Transverse colon (tissue), 4 donors: Measurements from ENCODE around the gene RNF166. TPM values are rescaled to one million over a fixed set of nuclear protein-coding genes. Genes with fewer than 3 reads are reported as not detected.

Experiments used
- DNase-seq: peaks from one replicate; pipeline ENCODE4 v3.0.0-alpha.2; 2019
- H3K27ac ChIP-seq, 4 donors: fragments of 200-600 bp; sonication (generic); 2 replicates each; pipeline ENCODE4 v1.5.1; 2016 to 2018; ENCODE audit warnings: inconsistent platforms in 4 of 4
- H3K27me3 ChIP-seq: fragments of 200-600 bp; sonication (generic); 2 replicates; pipeline ENCODE4 v1.5.1; 2017; ENCODE audit warnings: inconsistent platforms
- H3K36me3 ChIP-seq, 4 donors: fragments of 200-600 bp; sonication (generic); 2 replicates each; pipeline ENCODE4 v1.5.1; 2017 to 2019; ENCODE audit warnings: inconsistent platforms in 4 of 4
- H3K4me1 ChIP-seq, 4 donors: fragments of 200-600 bp; sonication (generic); 2 replicates each; pipeline ENCODE4 v1.5.1; 2017 to 2020; ENCODE audit warnings: inconsistent platforms in 4 of 4
- H3K4me3 ChIP-seq, 4 donors: fragments of 200-600 bp; sonication (generic); 1 replicate in 1 of 4; 2 replicates in 3 of 4; pipeline versions ENCODE4 v1.5.1 to v1.6.1; 2017 to 2019; ENCODE audit warnings: inconsistent platforms in 4 of 4
- H3K9me3 ChIP-seq, 2 donors: fragments of 200-600 bp; sonication (generic); 2 replicates each; pipeline ENCODE4 v1.5.1; 2017 to 2019; ENCODE audit warnings: inconsistent platforms in 2 of 2
- CTCF ChIP-seq, 5 experiments: fragments of 200-600 bp in 3 of 5; fragments of 450-650 bp in 2 of 5; sonication (generic) in 3 of 5; IDR thresholded peaks; 1 replicate in 2 of 5; 2 replicates in 3 of 5; pipeline ENCODE4 v1.5.1; 2016 to 2017; ENCODE audit warnings: antibody characterized with exemption in 5 of 5, inconsistent platforms in 3 of 5, mild to moderate bottlenecking in 2 of 5, moderate library complexity in 1 of 5
- EP300 ChIP-seq: sonication (generic); formaldehyde crosslinking; IDR thresholded peaks from one replicate; pipeline ENCODE4 v1.6.1; 2017; ENCODE audit warnings: antibody characterized with exemption, low read depth
- POLR2A ChIP-seq: fragments of 450-650 bp; IDR thresholded peaks from one replicate; pipeline ENCODE4 v1.6.1; 2016; ENCODE audit warnings: antibody characterized with exemption, mild to moderate bottlenecking, moderate library complexity
- POLR2AphosphoS5 ChIP-seq, 3 donors: sonication (generic); formaldehyde crosslinking; IDR thresholded peaks; one replicate each; pipeline ENCODE4 v1.6.1; 2016; ENCODE audit warnings: antibody characterized with exemption in 3 of 3
- WGBS, 2 donors: methylation state at CpG; one replicate each; pipeline ENCODE4 v1.1.5; 2018; ENCODE audit warnings: low coverage in 1 of 2; 5-methylcytosine and 5-hydroxymethylcytosine counted together
- in situ Hi-C, 4 donors: fragments of 200-750 bp; cut with MboI; loops; one replicate each; pipeline versions ENCODE4 v1.15.0 to v1.15.1; 2017; ENCODE audit warnings: low sequenced_read_pairs in 3 of 4, low pct_ligation_motif_present in 1 of 4, low pct_unique_long_range_greater_than_20kb in 1 of 4
- intact Hi-C: fragments of 100-400 bp; cut with DNase I; formaldehyde crosslinking; loops from one replicate; pipeline ENCODE4 v1.15.1; 2023; ENCODE audit warnings: low total_unique reads
- total RNA-seq, 4 donors: library from RNA; depleted of rRNA; stranded (reverse); fragments of >200 nt; gene quantifications; one replicate each; pipeline ENCODE4 v1.1.0, GENCODE V29; 2016

RNF166 gene
- total RNA-seq, 4 donors from 2014 or later, result 10.3 to 15.3 (median 14.4) TPM

DNA sequence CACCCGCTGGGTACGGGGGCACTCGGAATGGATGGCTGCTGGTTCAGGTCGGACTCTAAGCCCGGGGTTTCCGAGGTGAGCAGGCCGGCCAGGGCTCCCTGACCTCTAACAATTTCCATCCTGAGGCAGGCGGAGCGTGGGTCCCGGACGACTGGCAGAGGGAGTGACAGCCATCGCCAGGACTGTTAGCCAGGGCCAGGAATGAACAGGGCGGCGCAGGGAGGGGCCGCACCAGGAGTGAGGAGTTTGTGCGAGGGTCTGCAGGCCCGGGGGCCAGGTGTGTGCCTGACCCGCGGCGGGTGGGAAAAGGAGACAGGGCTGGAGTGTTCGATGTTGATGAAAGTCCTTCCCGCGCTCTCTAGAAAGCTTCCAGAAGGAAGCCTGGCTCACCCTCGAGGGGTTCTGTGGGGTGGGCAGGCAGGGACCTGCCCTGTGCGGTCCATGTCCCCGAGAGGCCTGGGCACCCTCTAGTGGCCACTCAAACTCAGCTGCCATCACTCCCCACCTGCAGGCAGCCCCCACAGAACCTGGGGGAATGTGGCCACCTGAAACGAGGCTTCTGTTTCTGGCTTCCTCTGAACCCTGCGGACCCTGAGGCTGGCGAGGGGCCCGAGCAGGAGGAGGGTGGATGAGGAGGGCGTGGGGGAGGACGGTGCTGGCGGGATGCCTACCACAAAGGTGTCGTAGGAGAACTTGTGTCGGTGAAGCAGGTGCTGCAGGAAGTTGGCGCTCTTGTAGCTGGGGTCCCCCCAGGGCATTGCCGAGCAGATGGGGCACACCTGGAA lies 8.2 kb downstream of the RNF166 start:
- Histone ChIP-seq H3K27ac (no peak overlapping the region), H3K4me1 (peaks cover 0 to 18% (median 7%) of the 10 kb centered on the region in 4 donors)
- 87 to 99% methylated on average over 12 to 37 of the region's 37 CpGs for WGBS, 2 donors

GRCh38 chr16:88697116-88697830 lies 8.9 kb downstream of the RNF166 start:
- DNase-seq, result no peak
- Histone ChIP-seq H3K27me3 (no peaks in the 10 kb centered on the region), H3K27ac (no peak overlapping the region), H3K4me3 (no peak overlapping the region), H3K9me3 (no peaks in the 10 kb centered on the region), H3K4me1 (peaks cover 0 to 20% (median 9%) of the 10 kb centered on the region in 4 donors), H3K36me3 (peaks cover 0 to 4% (median 0%) of the 10 kb centered on the region in 4 donors)
- in situ Hi-C loops (no loop called here), intact Hi-C loops (no loop called here)
- 90% methylated on average over 7 to 43 of the region's 47 CpGs for WGBS, 2 donors
- TF ChIP-seq EP300, result no peak
- TF ChIP-seq POLR2A, result no peak
- no peak for TF ChIP-seq POLR2AphosphoS5 (IDR thresholded peaks at IDR 0.05)
- TF ChIP-seq CTCF (IDR thresholded peaks at IDR 0.05), result no peak

More for the DNA sequence above, 8.2 kb downstream of the RNF166 start:
- in situ Hi-C loops, result no loop called here
- H3K9me3 ChIP-seq, result no peaks in the 10 kb centered on the region
- intact Hi-C loops, result no loop called here
- DNase-seq, result no peak
- H3K4me3 ChIP-seq, result no peak overlapping the region
- peaks cover 0 to 4% (median 0%) of the 10 kb centered on the region in 4 donors for H3K36me3 ChIP-seq
- TF ChIP-seq CTCF (IDR thresholded peaks at IDR 0.05), result peak in 1 of 5 experiments; percentile 7
- TF ChIP-seq POLR2AphosphoS5 (IDR thresholded peaks at IDR 0.05), result no peak
- TF ChIP-seq EP300, result no peak
- TF ChIP-seq POLR2A, result no peak
- no peaks in the 10 kb centered on the region for H3K27me3 ChIP-seq

GRCh38 chr16:88696441-88696840 lies 9.8 kb downstream of the RNF166 start:
- 87 to 90% methylated on average over 4 to 13 of the region's 14 CpGs for whole genome bisulfite sequencing, 2 donors
- no peak for DNase-seq
- H3K4me1 ChIP-seq, result peaks cover 0 to 25% (median 8%) of the 10 kb centered on the region in 4 donors

More at GRCh38 chr16:88696441-88696840, 9.8 kb downstream of the RNF166 start:
- no peak overlapping the region for H3K27ac ChIP-seq
- H3K9me3 ChIP-seq, result no peaks in the 10 kb centered on the region
- TF ChIP-seq POLR2AphosphoS5 (IDR thresholded peaks at IDR 0.05) (no peak), EP300 (no peak), CTCF (IDR thresholded peaks at IDR 0.05) (no peak), POLR2A (no peak)
- intact Hi-C loops, result no loop called here
- in situ Hi-C loops, result no loop called here
- H3K27me3 ChIP-seq, result no peaks in the 10 kb centered on the region
- no peak overlapping the region for H3K4me3 ChIP-seq
- peaks cover 0 to 4% (median 0%) of the 10 kb centered on the region in 4 donors for H3K36me3 ChIP-seq
